BE2C (cell line): ENCODE data around the gene KANSL1.

Experiments used
- DNase-seq: peaks from one replicate; pipeline ENCODE4 v3.0.0-alpha.2; 2020
- H3K27me3 ChIP-seq: fragments of 250-450 bp; sonication (Bioruptor Pico); 2 replicates; pipeline ENCODE4 v1.5.1; 2020; ENCODE audit warnings: mild to moderate bottlenecking
- H3K36me3 ChIP-seq: fragments of 250-450 bp; sonication (Bioruptor Pico); 2 replicates; pipeline ENCODE4 v1.5.1; 2020; ENCODE audit warnings: mild to moderate bottlenecking
- H3K4me1 ChIP-seq: fragments of 250-450 bp; sonication (Bioruptor Pico); 2 replicates; pipeline ENCODE4 v1.5.1; 2020
- H3K4me3 ChIP-seq: 2 replicates; pipeline ENCODE4 v1.5.1; 2011; ENCODE audit warnings: low read depth, low read length
- H3K9me3 ChIP-seq: fragments of 250-450 bp; sonication (Bioruptor Pico); 2 replicates; pipeline ENCODE4 v1.5.1; 2020
- CTCF ChIP-seq: IDR thresholded peaks from 2 replicates; pipeline ENCODE4 v1.5.1; 2012; ENCODE audit warnings: mild to moderate bottlenecking, low read depth, low read length

Gene KANSL1

GRCh38 chr17:46063241-46063640 lies 130.0 kb downstream of the KANSL1 start:
- Histone ChIP-seq H3K4me1 (no peaks in the 10 kb centered on the region), H3K9me3 (no peaks in the 10 kb centered on the region), H3K27me3 (no peaks in the 10 kb centered on the region), H3K4me3 (no peak overlapping the region), H3K36me3 (peaks cover 49% of the 10 kb centered on the region)
- no peak for TF ChIP-seq CTCF
- DNase-seq = no peak

GRCh38 chr17:46061435-46061834 lies 131.8 kb downstream of the KANSL1 start:
- no peaks in the 10 kb centered on the region for H3K9me3 ChIP-seq
- peaks cover 39% of the 10 kb centered on the region for H3K36me3 ChIP-seq
- no peak overlapping the region for H3K4me3 ChIP-seq
- no peak for DNase-seq
- H3K27me3 ChIP-seq = no peaks in the 10 kb centered on the region
- no peaks in the 10 kb centered on the region for H3K4me1 ChIP-seq
- peak; percentile 27 for TF ChIP-seq CTCF

- Histone ChIP-seq H3K36me3 (peaks cover 29% of the 10 kb centered on the region), H3K4me3 (no peak overlapping the region), H3K4me1 (no peaks in the 10 kb centered on the region), H3K9me3 (no peaks in the 10 kb centered on the region), H3K27me3 (no peaks in the 10 kb centered on the region)
- no peak for DNase-seq
- no peak for TF ChIP-seq CTCF
Measured at GRCh38 chr17:46060461-46060860, 132.8 kb downstream of the KANSL1 start.

- Histone ChIP-seq H3K9me3 (no peaks in the 10 kb centered on the region), H3K4me3 (no peak overlapping the region), H3K4me1 (no peaks in the 10 kb centered on the region), H3K36me3 (peaks cover 23% of the 10 kb centered on the region), H3K27me3 (no peaks in the 10 kb centered on the region)
- no peak for DNase-seq
- no peak for TF ChIP-seq CTCF
Measured at GRCh38 chr17:46059486-46059885, 133.7 kb downstream of the KANSL1 start.

GRCh38 chr17:46057366-46057765 lies 135.9 kb downstream of the KANSL1 start:
- Histone ChIP-seq H3K36me3 (peaks cover 27% of the 10 kb centered on the region), H3K27me3 (no peaks in the 10 kb centered on the region), H3K4me1 (no peaks in the 10 kb centered on the region), H3K9me3 (no peaks in the 10 kb centered on the region), H3K4me3 (no peak overlapping the region)
- no peak for TF ChIP-seq CTCF
- no peak for DNase-seq

GRCh38 chr17:46056800-46057304 lies 136.4 kb downstream of the KANSL1 start:
- H3K4me1 ChIP-seq = no peaks in the 10 kb centered on the region
- no peak for DNase-seq
- H3K27me3 ChIP-seq = no peaks in the 10 kb centered on the region
- H3K9me3 ChIP-seq = no peaks in the 10 kb centered on the region
- TF ChIP-seq CTCF = no peak
- H3K36me3 ChIP-seq = peaks cover 32% of the 10 kb centered on the region
- no peak overlapping the region for H3K4me3 ChIP-seq
